Measurements from ENCODE around the gene PDSS2.
"Not testable (repeated sequence)": the region's sequence is repeated elsewhere in the genome, so short reads cannot be mapped to it uniquely, and the experiment has no call there.

PDSS2 gene

DNA sequence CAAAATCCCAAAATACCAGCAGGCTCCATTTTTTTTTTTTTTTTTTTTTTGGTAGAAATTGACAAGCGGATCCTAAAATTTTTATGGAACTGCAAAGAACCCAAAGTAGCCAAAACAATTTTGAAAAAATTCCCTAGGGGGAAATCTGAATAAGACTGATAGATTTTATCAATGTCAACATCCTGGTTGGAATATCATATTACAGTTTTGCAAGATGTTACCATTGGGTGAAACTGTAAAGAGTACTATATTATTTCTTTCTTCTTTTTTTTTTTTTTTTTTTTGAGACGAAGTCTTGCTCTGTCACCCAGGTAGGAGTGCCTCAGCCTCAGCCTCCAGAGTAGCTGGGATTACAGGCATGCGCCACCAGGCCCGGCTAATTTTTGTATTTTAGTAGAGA, 314.7 kb downstream of the PDSS2 start:
- no peak for DNase-seq

DNA sequence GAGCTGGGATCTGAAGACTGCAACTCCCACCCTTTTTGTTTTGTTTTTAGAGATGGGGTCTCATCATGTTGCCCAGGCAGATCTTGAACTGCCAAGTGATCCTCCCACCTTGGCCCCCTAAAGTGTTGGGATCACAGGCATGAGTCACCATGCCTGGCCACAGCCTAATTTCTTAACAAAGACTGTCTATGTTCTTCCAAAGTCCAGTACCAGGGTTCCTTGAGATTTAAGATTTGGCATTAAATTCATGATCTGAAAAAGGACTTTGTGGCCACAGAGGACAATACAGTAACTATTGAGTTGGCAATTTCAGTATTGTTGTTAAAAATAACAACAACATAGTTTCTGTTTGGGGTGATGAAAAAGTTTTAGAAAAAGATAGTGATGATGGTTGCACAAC, 315.4 kb downstream of the PDSS2 start:
- DNase-seq, result no peak

DNA sequence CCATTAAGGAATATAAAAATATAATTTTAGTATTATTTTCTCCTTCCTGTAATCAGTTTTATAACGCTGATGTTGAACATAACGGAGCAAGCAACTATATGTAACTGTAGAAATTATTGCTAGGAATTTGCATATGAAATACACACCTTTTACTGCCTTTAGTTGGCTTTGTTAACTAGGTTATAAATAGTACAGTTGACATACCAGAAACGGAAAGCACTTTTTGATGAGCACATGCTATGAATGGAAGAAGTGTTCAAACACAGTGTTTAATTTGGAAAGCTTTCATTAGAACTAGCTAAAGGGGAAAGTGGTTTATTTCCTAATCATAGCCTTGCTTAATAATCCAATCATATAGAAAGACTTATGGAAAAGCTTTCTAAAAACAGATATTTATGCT, 318.8 kb downstream of the PDSS2 start:
- DNase-seq, result no peak

DNA sequence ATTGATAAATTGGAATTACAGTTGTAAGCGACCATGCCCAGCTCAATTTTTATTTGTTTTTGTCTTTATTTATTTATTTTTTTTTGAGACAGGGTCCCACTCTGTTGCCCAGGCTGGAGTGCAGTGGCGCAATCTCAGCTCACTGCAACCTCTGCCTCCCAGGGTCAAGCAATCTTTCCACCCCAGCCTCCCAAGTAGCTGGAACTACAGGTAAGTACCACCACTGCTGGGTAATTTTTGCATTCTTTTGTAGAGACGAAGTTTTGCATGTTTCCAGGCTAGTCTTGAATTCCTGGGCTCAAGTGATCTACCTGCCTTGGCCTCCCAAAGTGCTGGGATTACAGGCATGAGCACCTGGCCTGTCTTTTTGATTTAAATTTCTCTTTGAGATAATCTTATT, 323.0 kb downstream of the PDSS2 start:
- not testable (repeated sequence) for DNase-seq

DNA sequence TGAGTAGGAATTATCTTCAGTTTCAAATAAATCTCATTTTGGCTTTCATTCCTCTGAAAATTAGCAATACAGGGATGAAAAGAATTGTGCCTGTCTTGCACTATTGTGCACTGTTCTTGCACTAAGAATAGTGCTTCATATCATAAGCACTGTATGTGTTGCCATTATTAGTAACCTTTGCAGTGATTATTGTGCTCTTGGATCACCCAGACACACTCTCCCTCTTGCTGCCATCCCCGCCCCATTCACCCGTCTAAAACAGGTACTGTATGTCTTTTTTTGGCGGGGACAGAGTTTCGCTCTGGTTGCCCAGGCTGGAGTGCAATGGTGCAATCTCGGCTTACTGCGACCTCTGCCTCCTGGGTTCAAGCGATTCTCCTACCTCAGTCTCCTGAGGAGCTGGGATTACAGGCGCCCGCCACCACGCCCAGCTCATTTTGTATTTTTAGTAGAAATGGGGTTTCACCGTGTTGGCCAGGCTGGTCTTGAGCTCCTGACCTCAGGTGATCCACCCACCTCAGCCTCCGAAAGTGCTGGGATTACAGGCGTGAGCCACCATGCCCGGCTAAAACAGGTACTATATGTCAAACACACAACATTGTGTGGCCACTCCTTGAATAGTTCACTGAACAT, 324.2 kb downstream of the PDSS2 start:
- DNase-seq, result not testable (repeated sequence)

DNA sequence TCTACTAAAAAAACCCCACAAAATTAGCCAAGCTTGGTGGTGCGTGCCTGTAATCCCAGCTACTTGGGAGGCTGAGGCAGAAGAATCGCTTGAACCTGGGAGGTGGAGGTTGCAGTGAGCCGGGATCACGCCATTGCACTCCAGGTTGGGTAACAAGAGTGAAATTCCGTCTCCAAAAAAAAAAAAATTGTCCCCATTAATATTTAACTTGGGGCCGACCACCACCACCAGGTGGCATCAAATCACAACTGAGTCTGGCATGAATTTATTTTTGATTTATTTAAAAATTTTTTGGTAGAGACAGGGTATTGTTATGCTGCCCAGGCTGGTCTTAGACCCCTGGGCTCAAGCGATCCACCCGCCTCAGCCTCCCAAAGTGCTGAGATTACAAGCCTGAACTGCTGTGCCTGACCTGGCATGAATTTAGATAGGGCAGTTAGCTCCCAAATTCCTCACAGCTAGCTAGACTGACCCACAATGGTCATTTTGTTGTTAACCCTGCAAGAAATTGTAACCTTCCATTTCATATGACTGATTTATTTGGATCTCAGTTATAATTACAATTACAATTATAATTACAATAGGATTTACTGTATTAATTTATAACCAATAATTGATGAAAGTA, 326.9 kb downstream of the PDSS2 start:
- no peak for DNase-seq

DNA sequence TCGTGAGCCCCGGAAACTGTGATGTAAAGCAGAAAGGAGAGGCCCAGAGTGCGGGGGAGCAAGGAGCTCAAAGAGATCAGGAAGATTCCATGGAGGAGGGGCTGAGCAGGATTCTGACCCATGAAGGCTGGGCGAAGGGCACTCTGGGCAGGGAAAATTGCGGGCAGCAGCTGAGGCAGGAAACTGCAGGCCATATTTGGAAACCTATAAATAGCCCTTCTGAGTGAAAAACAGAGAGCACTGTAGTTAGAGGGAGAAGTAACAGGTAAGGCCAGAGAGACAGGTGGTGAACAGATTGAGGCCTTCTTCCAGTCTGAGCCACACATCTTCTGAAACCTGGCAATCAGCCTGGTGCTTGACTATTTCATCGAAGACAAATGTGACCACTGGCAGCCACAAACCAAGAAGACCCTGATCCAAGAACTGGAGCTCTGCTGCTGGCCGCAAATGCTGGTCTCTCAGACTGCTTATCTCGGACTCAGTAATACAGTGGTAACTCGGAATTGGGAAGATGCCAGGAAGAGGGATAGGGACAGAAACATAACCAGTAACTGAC, 329.9 kb downstream of the PDSS2 start:
- no peak for DNase-seq

DNA sequence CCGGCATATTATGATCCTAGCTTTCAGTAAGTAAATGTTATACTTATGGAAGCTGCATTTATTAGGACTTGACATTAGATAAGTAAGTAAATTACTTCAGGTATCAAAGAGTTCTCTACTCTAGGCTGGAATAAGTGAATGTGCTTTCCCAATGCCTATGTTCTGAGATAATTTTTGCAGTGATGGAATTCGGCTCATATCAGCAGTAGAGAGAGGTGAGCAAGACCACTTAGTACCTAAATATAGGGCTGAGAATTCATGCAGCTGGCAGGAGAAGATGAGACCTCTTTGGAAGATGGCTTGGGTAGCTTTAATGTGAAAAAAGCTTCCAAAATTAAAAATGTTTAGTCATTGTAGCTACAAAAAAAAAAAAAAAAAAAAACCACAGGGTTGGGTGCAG, 330.8 kb downstream of the PDSS2 start:
- no peak for DNase-seq

DNA sequence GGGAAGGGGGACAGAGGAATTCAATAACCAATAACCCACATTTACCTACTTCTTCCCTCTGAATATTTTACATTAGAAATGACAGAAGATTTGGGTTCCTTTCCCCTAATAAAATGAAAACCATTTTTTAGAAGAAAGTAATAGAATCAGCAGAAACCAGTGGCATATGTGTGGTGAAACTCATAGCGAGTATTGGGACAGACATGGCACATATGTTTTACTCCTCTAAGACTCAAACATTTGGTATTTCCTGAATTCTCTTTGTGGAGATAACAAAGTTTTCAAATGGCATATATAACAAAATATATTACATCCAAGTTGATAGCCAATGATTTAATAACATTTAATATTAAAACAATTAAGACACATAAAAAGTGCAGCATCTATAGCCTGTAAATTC, 331.2 kb downstream of the PDSS2 start:
- no peak for DNase-seq

DNA sequence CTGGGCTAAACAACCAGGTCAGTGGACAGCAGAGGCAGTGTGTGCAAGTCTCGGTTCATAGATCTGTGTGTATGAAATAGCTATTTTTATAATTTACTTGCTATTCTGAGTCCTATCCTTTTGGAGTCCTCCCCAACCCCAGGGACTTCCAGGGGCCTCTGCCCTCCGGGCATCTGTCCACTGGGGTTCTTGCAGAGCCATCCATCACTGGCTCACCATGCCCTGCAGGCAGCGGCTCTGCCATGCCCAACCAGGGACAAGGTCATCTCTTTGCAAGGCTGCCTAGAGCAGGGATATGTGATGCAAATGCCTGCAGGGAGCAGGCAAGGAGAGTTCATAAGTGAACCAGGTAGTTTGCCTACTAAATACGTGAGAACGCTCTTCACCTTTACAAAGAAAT, 333.6 kb downstream of the PDSS2 start:
- DNase-seq, result no peak

DNA sequence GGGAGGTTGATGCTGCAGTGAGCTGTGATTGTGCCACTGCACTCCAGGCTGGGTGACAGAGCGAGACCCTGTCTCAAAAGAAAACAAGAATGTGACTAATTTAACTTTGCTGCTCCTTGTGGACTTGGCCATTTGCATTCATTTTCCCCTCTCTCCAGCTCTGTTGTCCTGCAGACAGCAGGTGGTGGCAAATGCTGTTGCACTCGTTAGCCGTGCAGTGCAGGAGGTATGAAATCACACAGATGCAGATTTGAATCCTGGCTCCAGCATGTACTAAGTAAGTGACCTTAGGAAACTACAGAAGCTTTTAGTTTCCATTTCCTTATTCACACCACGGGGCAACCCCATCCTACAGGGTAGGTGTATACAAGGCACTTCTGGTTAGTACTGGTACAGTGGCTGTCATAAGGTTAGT, 334.4 kb downstream of the PDSS2 start:
- DNase-seq, result peak; percentile 11

DNA sequence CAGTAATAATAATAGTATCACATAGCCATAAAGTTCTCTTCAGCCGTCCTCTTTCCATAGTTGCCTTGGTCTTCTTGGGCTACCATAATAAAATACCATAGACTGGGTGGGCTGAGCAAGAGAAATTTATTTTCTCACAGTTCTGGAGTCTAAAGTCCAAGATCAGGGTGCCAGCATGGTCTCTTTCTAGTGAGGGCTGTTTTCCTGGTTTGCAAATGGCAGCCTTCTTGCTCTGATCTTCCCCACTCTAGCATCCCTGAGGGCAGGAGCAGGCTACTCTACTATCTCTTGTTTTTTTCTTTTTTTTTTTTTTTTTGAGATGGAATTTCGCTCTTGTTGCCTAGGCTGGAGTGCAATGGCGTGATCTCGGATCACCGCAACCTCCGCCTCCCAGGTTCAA, 335.9 kb downstream of the PDSS2 start:
- no peak for DNase-seq

DNA sequence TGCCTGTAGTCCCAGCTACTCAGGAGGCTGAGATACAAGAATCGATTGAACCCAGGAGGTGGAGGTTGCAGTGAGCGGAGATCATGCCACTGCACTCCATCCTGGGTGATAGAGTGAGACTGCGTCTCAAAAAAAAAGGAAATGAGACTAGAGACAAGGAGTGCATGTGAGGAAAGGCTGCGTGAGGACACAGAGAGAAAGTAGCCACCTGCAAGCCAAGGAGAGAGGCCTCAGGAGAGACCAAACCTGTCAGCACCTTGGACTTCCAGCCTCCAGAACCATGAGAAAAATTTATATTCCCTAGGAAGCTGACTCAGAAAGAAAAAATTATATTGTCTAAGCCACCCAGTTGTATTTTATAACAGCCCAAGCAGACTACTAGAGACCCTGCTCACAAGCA, 336.6 kb downstream of the PDSS2 start:
- DNase-seq, result no peak

DNA sequence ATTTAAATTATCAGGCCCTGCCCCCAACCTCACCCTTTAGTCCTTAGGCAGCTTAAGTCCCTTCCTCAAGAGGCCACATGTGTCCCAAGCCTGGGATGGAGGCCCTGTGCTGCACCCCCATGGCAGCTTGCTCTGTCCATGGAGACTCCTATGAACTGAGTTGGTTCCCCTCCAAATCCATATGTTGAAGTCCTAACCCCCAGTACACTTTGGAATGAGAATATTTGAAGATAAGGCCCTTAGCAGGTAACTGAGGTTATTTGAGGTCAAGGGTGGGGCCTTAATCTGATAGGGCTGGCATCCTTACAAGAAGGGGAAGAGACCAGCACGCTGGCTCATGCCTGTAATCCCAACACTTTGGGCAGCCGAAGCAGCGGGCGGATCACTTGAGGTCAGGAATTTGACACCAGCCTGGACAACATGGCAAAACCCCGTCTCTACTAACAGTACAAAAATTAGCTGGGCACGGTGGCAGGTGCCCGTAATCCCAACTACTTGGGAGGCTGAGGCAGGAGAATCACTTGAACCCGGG, 337.3 kb downstream of the PDSS2 start:
- DNase-seq, result no peak

DNA sequence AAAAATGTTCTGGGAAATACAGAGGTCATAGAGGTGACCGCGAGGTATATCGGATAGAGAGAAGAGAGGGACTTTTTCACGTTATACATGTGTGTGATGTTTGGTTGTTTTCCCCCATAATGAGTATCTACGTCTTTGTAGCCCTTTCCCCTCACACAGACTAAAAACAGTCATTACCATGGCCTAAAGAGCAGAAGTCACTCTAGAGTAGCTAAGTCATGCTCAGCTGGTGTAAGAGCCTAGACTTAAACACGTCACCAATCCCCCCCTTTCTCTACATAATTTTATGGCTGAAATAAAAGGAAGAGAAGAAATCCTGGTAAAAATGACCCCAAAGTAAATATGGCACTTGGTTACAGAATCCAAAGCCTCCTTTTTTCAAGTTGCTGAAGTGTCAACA, 338.1 kb downstream of the PDSS2 start:
- no peak for DNase-seq

DNA sequence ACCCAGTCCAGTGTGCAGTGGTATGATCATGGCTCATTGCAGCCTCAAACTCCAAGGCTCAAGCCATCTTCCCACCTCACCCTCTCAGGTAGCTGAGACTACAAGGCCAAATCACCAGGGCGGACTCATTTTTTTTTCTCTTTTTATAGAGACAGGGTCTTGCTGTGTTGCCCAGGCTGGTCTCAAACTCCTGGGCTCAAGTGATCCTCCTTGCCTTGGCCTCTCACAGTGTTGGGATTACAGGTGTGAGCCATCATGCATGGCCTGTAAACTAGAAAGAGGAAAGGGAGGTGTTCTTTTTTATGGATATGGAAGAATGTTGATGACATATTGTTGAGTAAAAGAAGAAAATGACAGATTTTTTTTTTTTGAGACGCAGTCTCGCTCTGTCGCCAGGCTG, 339.0 kb downstream of the PDSS2 start:
- DNase-seq, result no peak

DNA sequence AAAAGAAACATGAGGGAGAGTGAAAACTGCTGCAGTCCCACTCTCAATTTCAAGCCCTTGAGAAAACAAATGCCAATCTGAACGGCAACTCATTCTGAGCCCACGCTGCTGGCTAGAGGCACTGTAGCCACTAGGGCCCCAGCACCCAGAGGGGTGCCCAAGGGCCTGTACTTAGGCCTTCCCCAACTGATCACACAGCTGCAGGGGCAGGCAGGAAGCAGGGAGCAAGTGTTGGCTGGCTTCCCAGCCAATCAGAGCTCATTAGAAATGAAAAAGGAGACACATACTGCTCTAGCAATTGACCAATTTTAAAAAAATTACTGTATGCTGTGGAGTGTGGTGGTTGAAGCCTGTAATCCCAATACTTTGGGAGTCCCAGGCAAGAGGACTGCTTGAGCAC, 340.4 kb downstream of the PDSS2 start:
- DNase-seq, result no peak

DNA sequence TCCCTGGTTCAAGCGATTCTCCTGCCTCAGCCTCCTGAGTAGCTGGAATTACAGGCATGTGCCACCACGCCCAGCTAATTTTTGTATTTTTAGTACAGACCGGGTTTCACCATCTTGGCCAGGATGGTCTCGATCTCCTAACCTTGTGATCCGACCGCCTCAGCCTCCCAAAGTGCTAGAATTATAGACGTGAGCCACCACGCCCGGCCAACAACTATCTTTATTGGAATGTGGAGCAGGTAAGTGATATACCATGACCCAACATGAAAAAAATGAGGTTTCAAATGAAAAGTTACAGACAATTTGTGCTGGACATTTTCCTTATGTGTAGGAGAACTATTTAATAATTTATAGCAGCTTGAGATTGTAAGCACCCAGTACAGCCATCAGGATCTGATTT, 340.8 kb downstream of the PDSS2 start:
- DNase-seq, result not testable (repeated sequence)

DNA sequence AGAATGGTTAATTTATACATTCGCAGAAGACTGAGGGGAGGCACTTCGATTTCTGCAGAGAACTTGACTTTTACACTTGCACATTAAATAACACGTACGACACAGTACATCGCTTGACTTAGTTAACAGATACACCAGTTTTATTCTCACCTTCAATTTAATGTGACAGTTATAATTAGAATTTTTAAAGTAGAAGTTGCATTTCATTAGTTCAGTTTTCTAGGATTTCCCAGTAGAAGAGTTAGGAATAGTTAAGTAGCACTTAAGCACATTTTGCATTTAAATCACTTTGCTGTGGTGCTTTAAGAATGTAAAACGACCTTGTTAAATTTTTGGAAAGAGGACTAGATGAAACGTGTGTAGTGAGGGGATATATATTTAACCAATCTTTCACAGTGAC, 342.4 kb downstream of the PDSS2 start:
- DNase-seq, result no peak

DNA sequence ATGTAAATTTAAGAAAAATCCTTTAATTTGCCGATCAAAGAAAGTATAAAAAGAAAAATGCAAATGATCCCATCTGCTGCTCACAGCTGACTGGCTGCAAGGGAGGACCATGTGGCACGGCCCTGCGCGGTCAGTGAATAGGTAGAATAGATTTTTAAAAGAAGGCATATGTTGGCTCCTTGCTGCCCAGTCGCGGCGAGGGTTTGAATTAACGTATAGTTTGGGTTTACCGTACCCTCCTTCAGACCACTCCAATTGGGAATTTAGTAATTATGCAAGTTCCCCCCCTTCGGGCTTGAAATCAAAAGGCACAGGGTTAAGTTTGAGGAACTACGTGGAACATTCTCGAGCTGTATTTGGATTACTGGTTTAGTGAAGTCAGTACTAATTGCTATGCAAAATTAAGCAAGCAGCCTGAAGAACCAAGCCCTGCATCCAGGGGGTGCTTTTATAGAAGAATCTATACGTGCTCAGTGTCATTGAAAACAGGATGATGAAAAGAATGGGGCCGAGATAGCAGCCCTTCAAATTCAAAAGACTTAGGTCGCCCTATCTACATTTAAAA, 343.0 kb downstream of the PDSS2 start:
- DNase-seq, result peak; percentile 48

DNA sequence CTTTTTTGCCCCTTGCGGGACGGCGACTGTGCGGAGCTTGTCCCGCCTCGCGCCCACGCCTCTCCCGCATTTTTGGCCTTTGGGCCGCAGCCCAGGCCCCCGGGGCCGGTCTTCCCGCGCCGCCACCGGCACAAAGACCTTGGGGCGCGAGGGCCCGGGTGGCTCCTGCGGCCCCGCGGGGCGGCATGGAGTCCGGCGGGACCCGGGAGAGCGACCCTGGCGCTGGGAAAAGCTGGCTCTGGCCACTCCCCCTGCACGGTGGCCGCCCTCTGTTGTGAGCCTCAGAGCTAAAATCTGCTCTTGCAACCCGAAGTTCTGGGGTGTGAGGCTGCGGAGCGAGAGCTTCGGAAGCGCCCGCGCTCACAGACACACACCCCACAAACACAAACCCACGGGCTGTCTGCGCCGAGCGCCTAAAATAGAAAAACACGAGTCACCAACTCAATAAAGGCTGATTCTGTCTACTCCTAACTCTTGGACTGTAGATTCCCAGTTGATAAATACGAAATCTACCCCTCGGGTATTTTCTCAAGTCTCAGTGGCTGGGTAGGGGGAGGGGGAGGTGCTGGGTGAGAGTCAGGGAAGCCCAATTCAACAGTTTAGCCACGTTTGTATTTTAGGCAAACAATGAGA, 343.6 kb downstream of the PDSS2 start:
- peak; percentile 12 for DNase-seq

DNA sequence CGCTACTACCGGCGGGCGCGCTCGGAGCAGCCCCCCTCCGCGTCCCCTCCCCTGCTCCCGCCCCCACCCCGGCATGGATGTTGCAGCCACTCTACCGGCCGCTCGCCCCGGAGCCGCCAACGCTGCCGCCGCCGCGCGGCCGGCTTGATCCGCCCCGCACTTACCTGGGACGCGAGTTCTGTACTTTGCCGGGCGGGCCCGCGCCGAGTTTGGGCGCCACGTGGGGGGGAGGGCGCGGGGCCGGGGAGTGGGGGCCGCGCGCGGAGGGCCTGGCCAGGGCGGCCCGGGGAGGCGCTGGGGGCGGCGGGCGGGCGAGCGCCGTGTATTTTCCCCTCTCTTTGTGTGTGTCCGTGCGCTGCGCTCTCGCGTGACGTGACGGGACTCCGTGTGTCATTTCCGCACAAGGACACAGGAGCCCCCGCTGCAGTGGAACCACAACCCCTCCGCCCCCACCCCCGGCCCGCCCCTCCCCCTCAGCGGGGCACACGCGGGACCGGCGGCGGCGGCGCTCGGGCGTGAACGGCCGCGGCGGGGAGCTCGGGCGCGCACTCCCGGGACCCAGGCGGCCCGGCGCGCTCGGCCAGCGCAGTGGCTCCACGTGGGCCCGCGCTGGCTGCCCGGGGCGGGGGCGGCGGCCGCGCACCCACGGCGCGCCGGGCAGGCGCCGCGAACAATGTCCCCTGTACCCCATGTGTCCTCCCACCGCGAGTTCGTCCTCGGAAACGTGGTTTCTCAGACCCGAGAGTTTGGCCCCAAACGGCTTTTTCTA, 344.3 kb downstream of the PDSS2 start, which contains the start of gene BEND3:
TSS of gene BEND3 (minus strand) at position 590 of the 769 bp plus-strand sequence. CDS start 16,230 bp downstream, outside the sequence.
- DNase-seq, result peak; percentile 27
